Measurements from ENCODE around the gene LMAN2. TPM values are rescaled to one million over a fixed set of nuclear protein-coding genes. Genes with fewer than 3 reads are reported as not detected.

LMAN2 gene
- total RNA-seq (2013) = 178 TPM
- 100 to 1,000 TPM; 148 to 275 (median 259) TPM for polyA plus RNA-seq
- 220 and 352 TPM in 2 replicates for polyA minus RNA-seq
- 35.0 to 81.2 (median 64.2) reads per million in 11 experiments for total RNA-seq

- peak within 1 kb of the TSS; percentile 95 for H3K4me2 ChIP-seq (replicated peaks; ENCODE audit: extremely low read depth, low read length, poor library complexity, severe bottlenecking)
- peak within 1 kb of the TSS; percentile 97 to 99 for H3K4me3 Mint-ChIP-seq
- peaks cover 0 to 1% (median 0%) of the 10 kb centered on the region in 3 donors for H3K27me3 Mint-ChIP-seq (ENCODE audit: low read depth in 3 of 3)
- H3K79me2 ChIP-seq (ENCODE audit: insufficient read depth, low read length) = peaks cover 54% of the 10 kb centered on the region
- H4K20me1 ChIP-seq (ENCODE audit: insufficient read depth, low read length) = peaks cover 43% of the 10 kb centered on the region
- 9% methylated on average over 44 of the region's 55 CpGs for WGBS (ENCODE audit: insufficient coverage)
- peak; percentile 92 to 94 (median 92) for DNase-seq
- H3K4me3 ChIP-seq (replicated peaks in 1 of 3; ENCODE audit: low read depth in 2 of 3, low read length in 3 of 3) = peak within 1 kb of the TSS; percentile 76 to 99 (median 94)
- H3K9ac ChIP-seq (ENCODE audit: insufficient read depth, low read length, poor library complexity, severe bottlenecking) = peak within 1 kb of the TSS; percentile 98
- H3K4me1 Mint-ChIP-seq = peaks cover 73% of the 10 kb centered on the region
- peak within 1 kb of the TSS; percentile 98 to 100 (median 100) for H3K27ac Mint-ChIP-seq
- peaks cover 18 to 29% of the 10 kb centered on the region in 2 donors for H3K36me3 ChIP-seq (replicated peaks in 1 of 2; ENCODE audit: control insufficient read depth in 1 of 2, insufficient read depth in 2 of 2, low read length in 2 of 2)
- peaks cover 3 to 11% (median 7%) of the 10 kb centered on the region in 7 donors for H3K9me3 Mint-ChIP-seq
- intact Hi-C loops (cut with micrococcal nuclease) = loop anchor here in 1 of 2 donors (5.0 kb wide), 1 partner anchor 44 kb away; no protein-coding TSS in a partner anchor
- no peak for TF ChIP-seq CTCF (IDR thresholded peaks at IDR 0.05)
- peaks cover 0 to 7% of the 10 kb centered on the region in 2 donors for H3K9me3 ChIP-seq (replicated peaks in 1 of 2; ENCODE audit: control insufficient read depth in 1 of 2, insufficient read depth in 1 of 2, low read length in 2 of 2)
- peak within 1 kb of the TSS; percentile 93 to 99 for H3K27ac ChIP-seq (ENCODE audit: low read depth in 1 of 2, low read length in 2 of 2)
- peak within 1 kb of the TSS; percentile 93 for H2AFZ ChIP-seq (ENCODE audit: insufficient read depth, low read depth, low read length, poor library complexity, severe bottlenecking)
- H3K36me3 Mint-ChIP-seq = peaks cover 22 to 34% of the 10 kb centered on the region in 2 donors
- no peaks in the 10 kb centered on the region for H3K27me3 ChIP-seq (ENCODE audit: control insufficient read depth in 2 of 2, insufficient read depth in 2 of 2, low read length in 2 of 2)
- peaks cover 66 to 75% of the 10 kb centered on the region in 2 donors for H3K4me1 ChIP-seq (ENCODE audit: control insufficient read depth in 1 of 2, insufficient read depth in 2 of 2, low read length in 2 of 2)
Measured at GRCh38 chr5:177351392-177352329, at the start of gene LMAN2. LMAN2 (minus strand) TSS chr5:177351668; CDS start chr5:177351647, 21 bp downstream.
